HG02678 (cell line): Measurements from ENCODE around the gene NARF.
"Not testable (repeated sequence)": the region's sequence is repeated elsewhere in the genome, so short reads cannot be mapped to it uniquely, and the experiment has no call there.

Source experiments
- ATAC-seq: cut with Tn5 transposase; IDR thresholded peaks from one replicate; pipeline ENCODE4 v1.9.1; 2021; ENCODE audit warnings: mild to moderate bottlenecking, moderate library complexity; ENCODE audit not compliant: unreplicated experiment

The NARF gene

GRCh38 chr17:82445542-82445941 is 13.0 kb upstream of the NARF start:
- no peak for ATAC-seq

GRCh38 chr17:82446124-82446523 is 12.4 kb upstream of the NARF start:
- ATAC-seq: no peak

DNA sequence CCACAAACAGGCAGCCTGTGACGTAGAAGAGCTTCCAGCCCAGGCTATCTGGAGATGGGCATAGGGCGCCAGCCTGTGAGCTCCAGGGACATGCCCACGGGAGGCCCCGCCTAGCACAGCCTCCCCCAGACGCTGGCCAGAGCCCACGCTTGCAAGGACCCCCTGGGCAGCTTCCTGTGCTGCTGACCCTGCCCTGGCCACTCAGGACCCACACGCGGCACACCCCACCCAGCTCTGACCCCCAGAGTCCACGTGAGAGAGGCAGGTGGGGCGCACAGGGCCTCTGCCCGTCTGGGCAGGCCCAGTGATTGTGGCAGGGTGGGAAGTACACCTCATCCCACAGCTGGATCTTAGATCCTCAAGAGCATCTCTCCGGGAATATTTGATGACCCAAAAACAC is 11.9 kb upstream of the NARF start:
- no peak for ATAC-seq

DNA sequence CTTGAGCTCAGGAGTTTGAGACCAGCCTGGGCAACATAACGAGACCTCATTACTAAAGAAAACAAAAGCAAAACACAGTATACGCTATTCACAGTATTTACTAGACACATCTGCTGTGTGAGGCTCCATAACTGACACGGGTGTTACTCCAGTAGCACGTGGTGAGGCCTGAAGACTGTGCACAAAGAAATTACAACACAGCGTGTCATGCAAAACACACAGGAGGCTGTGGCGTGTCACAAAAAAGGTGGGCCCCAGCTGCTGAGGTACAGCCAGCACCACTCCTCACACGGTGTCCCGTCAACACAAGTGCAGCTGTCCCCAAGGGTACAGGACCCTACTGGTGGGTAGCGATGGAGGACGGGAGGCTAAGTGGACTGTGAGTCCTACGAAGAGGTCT is 10.7 kb upstream of the NARF start:
- ATAC-seq: no peak

DNA sequence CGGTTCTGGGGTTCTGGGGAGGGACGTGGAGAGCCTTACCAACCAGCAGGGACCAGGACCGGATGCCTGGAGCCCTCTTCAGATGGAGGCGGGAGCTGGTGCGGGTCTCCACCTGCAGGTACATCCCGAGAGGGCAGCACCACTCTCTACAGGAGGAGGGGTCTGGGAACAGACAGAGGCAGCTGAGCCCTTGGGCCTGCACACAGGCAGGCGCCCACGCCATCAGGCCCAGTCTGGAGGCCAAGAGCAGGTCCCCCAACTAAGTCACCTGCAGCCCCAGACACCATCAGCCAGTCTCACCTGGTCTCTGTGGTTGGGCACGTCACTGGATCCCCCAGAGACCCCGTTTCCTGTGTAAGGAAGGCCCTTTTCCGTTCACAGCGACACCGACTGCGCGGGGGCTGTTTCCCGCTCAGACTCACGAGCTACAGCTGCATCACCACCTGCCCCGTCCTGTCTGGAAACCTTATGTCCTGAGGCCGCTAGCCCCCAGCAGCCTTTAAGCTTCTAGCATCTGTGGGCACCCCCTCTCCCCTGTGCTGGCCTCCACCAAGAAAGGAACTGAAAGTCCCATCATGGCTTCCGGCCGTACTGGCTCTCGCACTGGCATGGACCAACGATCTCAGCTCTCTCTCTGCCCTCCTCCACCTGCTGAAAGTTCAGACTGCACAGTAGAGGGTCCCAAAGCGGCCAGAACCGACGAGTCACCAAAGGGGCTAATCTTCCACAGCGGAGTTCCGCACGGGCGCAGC is 9.2 kb upstream of the NARF start:
- ATAC-seq: peak; percentile 48

- no peak for ATAC-seq
These were observed 8.6 kb upstream of the NARF start for GRCh38 chr17:82449883-82450356.

DNA sequence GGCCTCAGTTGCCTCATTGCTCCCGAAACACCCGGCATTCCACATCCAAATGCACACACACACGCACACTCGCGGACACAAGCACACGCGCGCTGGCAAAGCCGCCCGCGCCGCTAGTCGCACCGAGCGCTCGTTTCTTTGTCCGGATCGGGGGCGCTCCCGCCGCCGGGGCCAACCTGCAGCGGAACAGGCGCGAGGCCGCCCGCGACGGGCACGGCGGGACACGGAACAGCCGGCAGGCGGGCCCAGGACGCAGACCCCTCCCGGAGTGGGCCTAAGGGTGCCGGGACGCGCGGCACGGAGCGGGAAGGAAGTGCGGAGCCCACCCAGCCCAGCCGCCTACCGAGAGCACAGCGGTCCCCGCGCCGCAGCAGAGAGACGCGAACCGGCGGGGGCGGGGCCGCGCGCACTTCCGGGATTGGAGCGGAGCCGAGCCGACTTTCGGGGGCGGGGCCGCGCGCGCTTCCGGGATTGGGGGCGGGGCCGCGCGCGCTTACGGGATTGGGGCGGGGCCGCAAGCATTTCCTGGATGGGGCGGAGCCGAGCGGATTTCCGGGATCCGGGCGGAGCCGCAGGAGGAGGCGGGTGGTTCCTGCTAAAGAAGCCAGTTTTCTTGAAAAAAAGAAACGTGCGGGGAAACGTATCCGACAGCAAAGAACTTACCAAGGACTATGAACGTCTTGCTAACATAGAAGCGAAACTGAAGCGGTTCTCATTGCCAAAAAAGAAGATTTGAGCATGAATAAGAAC is 8.0 kb upstream of the NARF start, which contains the start of gene CYBC1:
Gene CYBC1, minus strand, starts transcription at position 396 of the 750 bp plus-strand sequence. CDS start 1,498 bp downstream, outside the sequence.
- ATAC-seq: peak; percentile 65

GRCh38 chr17:82452162-82452561 is 6.4 kb upstream of the NARF start:
- no peak for ATAC-seq

DNA sequence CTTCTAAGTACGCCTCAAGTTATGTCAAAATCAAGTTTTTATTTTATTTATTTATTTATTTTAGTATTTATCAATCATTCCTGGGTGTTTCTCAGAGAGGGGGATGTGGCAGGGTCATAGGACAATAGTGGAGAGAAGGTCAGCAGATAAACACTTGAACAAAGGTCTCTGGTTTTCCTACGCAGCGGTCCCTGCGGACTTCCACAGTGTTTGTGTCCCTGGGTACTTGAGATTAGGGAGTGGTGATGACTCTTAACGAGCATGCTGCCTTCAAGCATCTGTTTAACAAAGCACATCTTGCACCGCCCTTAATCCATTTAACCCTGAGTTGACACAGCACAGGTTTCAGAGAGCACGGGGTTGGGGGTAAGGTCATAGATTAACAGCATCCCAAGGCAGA is 5.4 kb upstream of the NARF start:
- ATAC-seq: not testable (repeated sequence)

GRCh38 chr17:82453706-82454105 is 4.8 kb upstream of the NARF start:
- ATAC-seq: not testable (repeated sequence)

- ATAC-seq: no peak
These were observed 1.2 kb upstream of the NARF start for GRCh38 chr17:82457073-82457928.

DNA sequence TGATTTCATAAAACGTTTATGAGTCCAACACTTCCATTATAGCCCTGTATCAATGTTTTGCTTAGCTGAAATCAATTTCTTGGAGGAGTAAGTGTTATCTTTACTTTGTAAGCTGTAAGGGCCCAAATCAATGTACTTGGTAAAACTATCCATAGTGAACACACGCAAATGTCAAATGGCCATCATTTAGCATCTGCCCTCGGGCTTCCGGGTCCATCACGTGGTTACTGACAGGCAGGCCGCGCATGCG is 687 bp upstream of the NARF start:
- ATAC-seq: no peak

DNA sequence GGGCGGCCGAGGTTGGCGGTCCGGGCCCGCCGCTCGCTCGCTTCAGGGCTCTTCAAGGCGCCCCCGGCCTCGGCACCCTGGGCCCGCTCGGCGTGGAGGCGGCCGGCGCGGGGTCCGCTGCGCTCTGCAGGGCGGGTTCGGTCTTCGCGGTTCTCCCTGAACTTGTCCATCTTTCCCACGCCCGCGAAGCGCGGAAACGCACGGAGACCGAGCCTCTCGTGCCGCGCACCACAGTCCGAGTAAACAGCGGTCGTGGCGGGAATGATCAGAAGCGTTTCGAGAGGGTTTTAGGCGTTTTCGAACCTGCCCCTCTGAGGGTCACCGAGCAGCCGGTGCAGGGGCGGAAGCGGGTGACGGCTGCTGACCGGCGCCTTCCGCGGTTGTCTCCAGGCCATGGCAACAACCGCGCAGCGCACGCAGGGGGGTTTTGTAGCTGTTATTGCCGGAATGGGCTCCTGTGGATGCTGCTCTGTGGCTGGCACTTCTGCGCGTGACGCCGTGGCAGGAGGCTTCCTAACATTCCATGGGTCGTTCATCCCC is 414 bp downstream of the NARF start:
- no peak for ATAC-seq

DNA sequence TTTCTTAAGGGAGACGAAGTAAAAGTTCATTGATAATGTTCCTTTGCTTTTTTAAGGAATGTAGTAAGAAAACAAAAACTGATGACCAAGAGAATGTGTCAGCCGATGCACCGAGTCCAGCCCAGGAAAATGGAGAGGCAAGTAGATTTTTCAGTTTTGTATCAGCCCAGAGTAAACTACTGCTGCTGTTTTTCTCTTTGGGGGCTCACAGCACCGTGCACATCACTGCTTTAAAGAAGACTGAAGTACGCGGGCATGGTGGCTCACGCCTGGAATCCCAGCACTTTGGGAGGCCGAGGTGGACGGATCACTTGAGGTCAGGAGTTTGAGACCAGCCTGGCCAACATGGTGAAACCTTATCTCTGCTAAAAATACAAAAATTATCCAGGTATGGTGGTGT is 1.4 kb downstream of the NARF start:
- not testable (repeated sequence) for ATAC-seq

DNA sequence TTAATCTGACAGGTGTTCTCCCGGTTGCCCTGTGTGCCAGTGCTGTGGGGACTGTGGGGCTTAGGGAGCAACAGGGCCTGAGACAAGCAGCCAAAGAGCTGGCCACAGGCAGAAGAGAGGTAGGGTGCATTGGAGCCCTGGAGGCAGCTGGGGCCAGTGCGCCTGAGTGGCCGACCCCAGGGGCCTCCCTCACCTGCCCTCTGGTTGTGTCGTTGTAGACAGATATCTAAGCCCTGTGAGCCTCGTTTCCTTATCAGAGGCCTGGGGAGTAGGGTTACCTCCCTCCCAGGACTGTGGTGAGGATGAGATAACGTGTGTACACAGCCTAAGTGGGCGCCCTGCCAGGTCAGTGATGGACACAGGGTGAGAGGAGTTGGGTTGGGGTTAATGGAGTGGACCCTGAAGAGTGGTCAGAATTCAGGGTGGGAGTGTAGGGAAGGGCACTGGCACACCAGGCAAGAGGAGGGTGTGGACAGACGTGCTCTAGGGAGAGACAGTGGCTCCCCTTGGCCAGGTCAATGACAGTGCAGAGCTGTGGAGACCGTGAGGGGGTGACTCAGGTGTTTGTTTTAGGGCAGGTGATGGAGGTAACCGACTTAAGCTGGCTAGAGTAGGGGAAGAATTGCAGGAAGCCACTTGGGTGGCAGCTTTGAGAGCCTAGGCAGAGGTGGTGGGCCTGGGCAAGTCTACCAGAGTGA is 3.4 kb downstream of the NARF start:
- no peak for ATAC-seq

- no peak for ATAC-seq
These were observed 4.8 kb downstream of the NARF start for GRCh38 chr17:82463391-82463790.

GRCh38 chr17:82463925-82464566 is 5.5 kb downstream of the NARF start:
- no peak for ATAC-seq

GRCh38 chr17:82464567-82464929 is 6.0 kb downstream of the NARF start:
- no peak for ATAC-seq

DNA sequence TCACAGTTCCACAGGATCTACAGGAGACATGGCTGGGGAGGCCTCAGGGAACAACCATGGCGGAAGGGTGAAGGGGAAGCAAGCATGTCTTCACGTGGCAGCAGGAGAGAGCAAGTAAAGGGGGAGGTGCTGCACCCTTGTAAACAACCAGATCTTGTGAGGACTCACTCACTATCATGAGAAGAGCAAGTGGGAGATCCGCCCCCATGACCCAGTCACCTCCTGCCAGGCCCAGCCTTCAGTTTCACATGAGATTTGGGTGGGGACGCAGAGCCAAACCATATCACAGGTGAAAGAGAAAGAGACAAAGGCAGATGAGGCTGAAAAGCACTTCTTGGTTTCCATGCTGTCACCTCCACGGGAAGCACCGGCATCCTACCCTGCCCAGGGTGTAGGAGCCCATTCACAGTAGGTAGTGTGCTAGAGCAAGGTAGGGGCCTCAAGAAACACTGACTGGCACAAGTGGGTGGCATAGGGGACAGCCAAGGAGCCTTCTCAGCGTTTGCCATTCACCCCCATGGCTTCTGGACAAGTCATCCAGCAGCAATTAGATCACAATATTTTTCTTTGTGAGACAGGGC is 6.6 kb downstream of the NARF start:
- no peak for ATAC-seq

- ATAC-seq: no peak
These were observed 10.2 kb downstream of the NARF start for GRCh38 chr17:82468692-82469091.
